ENCODE measurements around the gene EHD4.
A peak's percentile ranks its signal among the peaks of the same experiment; 100 is the strongest.

The EHD4 gene

GRCh38 chr15:41915255-41915994, 56.9 kb downstream of the EHD4 start:
- no peak for DNase-seq

- no peak for DNase-seq
These were observed 57.9 kb downstream of the EHD4 start for GRCh38 chr15:41914411-41914810.

- DNase-seq = no peak
These were observed 59.1 kb downstream of the EHD4 start for GRCh38 chr15:41913256-41913655.

- no peak for DNase-seq
These were observed 60.5 kb downstream of the EHD4 start for GRCh38 chr15:41911691-41912345.

- DNase-seq = no peak
These were observed 63.5 kb downstream of the EHD4 start for GRCh38 chr15:41908736-41909461.

GRCh38 chr15:41907141-41907540, 65.2 kb downstream of the EHD4 start:
- no peak for DNase-seq

GRCh38 chr15:41906608-41907007, 65.7 kb downstream of the EHD4 start:
- DNase-seq = no peak

GRCh38 chr15:41905036-41905793, 67.1 kb downstream of the EHD4 start:
- DNase-seq = no peak

GRCh38 chr15:41904541-41905005, 67.8 kb downstream of the EHD4 start:
- peak; percentile 23 for DNase-seq

GRCh38 chr15:41903782-41904181, 68.6 kb downstream of the EHD4 start:
- DNase-seq = no peak

GRCh38 chr15:41901431-41901830, 70.9 kb downstream of the EHD4 start:
- no peak for DNase-seq

- no peak for DNase-seq
These were observed 71.6 kb downstream of the EHD4 start for GRCh38 chr15:41900526-41901380.

- DNase-seq = peak; percentile 15
These were observed 72.4 kb downstream of the EHD4 start for GRCh38 chr15:41899854-41900442.

- DNase-seq = peak; percentile 4
These were observed 75.0 kb downstream of the EHD4 start for GRCh38 chr15:41897363-41897799.

- DNase-seq = no peak
These were observed 75.8 kb downstream of the EHD4 start for GRCh38 chr15:41896566-41896965.

GRCh38 chr15:41895957-41896356, 76.4 kb downstream of the EHD4 start:
- no peak for DNase-seq

- no peak for DNase-seq
These were observed 76.9 kb downstream of the EHD4 start for GRCh38 chr15:41895491-41895890.

GRCh38 chr15:41894791-41895463, 77.4 kb downstream of the EHD4 start:
- DNase-seq = no peak

- no peak for DNase-seq
These were observed 78.0 kb downstream of the EHD4 start for GRCh38 chr15:41894251-41894790.

- DNase-seq = no peak
These were observed 78.7 kb downstream of the EHD4 start, which contains the start of gene SPTBN5 for GRCh38 chr15:41893422-41894250. TSS of gene SPTBN5 (minus strand) at chr15:41894053. CDS start at chr15:41893497, 556 bp downstream.

Measured in NCI-H446 treated with DMSO at 0.1 percent for 48 hours (cell line).